ENCODE results near the gene RPTOR.

RPTOR gene

GRCh38 chr17:80931421-80932265, 387.0 kb downstream of the RPTOR start:
- Histone ChIP-seq H3K27me3 (ENCODE audit: control insufficient read depth, insufficient read depth, low read length) (0 out of 2 replicates have a peak, but pooled peaks cover 1% of the 10 kb centered on the region), H3K9me3 (ENCODE audit: control insufficient read depth, insufficient read depth, low read length) (no peaks in the 10 kb centered on the region), H3K4me3 (ENCODE audit: low read length) (no peak overlapping the region), H3K27ac (ENCODE audit: low read length) (no peak overlapping the region), H3K4me1 (ENCODE audit: control insufficient read depth, insufficient read depth, low read length) (peaks cover 5% of the 10 kb centered on the region), H3K36me3 (ENCODE audit: control insufficient read depth, insufficient read depth, low read length) (no peaks in the 10 kb centered on the region)
- WGBS (ENCODE audit: insufficient coverage, insufficient read length): no CpG with 5 or more reads among the region's 13 CpGs
- peak; percentile 58 for DNase-seq (ENCODE audit: low read depth, low spot score)

- no peak for DNase-seq (ENCODE audit: low read depth, low spot score)
- Histone ChIP-seq H3K27ac (ENCODE audit: low read length) (no peak overlapping the region), H3K9me3 (ENCODE audit: control insufficient read depth, insufficient read depth, low read length) (no peaks in the 10 kb centered on the region), H3K36me3 (ENCODE audit: control insufficient read depth, insufficient read depth, low read length) (no peaks in the 10 kb centered on the region), H3K4me1 (ENCODE audit: control insufficient read depth, insufficient read depth, low read length) (peaks cover 2% of the 10 kb centered on the region), H3K27me3 (ENCODE audit: control insufficient read depth, insufficient read depth, low read length) (no peaks in the 10 kb centered on the region), H3K4me3 (ENCODE audit: low read length) (no peak overlapping the region)
- WGBS (ENCODE audit: insufficient coverage, insufficient read length): no CpG with 5 or more reads among the region's 2 CpGs
These were observed 390.9 kb downstream of the RPTOR start for GRCh38 chr17:80935526-80935925.

GRCh38 chr17:80936218-80936617, 391.6 kb downstream of the RPTOR start:
- H3K9me3 ChIP-seq (ENCODE audit: control insufficient read depth, insufficient read depth, low read length): no peaks in the 10 kb centered on the region
- peaks cover 2% of the 10 kb centered on the region for H3K4me1 ChIP-seq (ENCODE audit: control insufficient read depth, insufficient read depth, low read length)
- no peak overlapping the region for H3K27ac ChIP-seq (ENCODE audit: low read length)
- H3K27me3 ChIP-seq (ENCODE audit: control insufficient read depth, insufficient read depth, low read length): no peaks in the 10 kb centered on the region
- H3K36me3 ChIP-seq (ENCODE audit: control insufficient read depth, insufficient read depth, low read length): peaks cover 3% of the 10 kb centered on the region; the same call in 1 of the 2 replicates
- no peak overlapping the region for H3K4me3 ChIP-seq (ENCODE audit: low read length)
- no peak for DNase-seq (ENCODE audit: low read depth, low spot score)
- WGBS (ENCODE audit: insufficient coverage, insufficient read length): no CpG with 5 or more reads among the region's 4 CpGs

- no peak for DNase-seq (ENCODE audit: low read depth, low spot score)
- no peaks in the 10 kb centered on the region for H3K9me3 ChIP-seq (ENCODE audit: control insufficient read depth, insufficient read depth, low read length)
- no peaks in the 10 kb centered on the region for H3K4me1 ChIP-seq (ENCODE audit: control insufficient read depth, insufficient read depth, low read length)
- no peak overlapping the region for H3K4me3 ChIP-seq (ENCODE audit: low read length)
- H3K27ac ChIP-seq (ENCODE audit: low read length): no peak overlapping the region
- no CpG with 5 or more reads among the region's 12 CpGs for WGBS (ENCODE audit: insufficient coverage, insufficient read length)
- H3K36me3 ChIP-seq (ENCODE audit: control insufficient read depth, insufficient read depth, low read length): peaks cover 6% of the 10 kb centered on the region; the same call in 1 of the 2 replicates
- H3K27me3 ChIP-seq (ENCODE audit: control insufficient read depth, insufficient read depth, low read length): no peaks in the 10 kb centered on the region
These were observed 392.1 kb downstream of the RPTOR start for GRCh38 chr17:80936723-80937122.

GRCh38 chr17:80937462-80938381, 393.1 kb downstream of the RPTOR start:
- H3K4me1 ChIP-seq (ENCODE audit: control insufficient read depth, insufficient read depth, low read length): no peaks in the 10 kb centered on the region
- no peak overlapping the region for H3K27ac ChIP-seq (ENCODE audit: low read length)
- H3K4me3 ChIP-seq (ENCODE audit: low read length): no peak overlapping the region
- WGBS (ENCODE audit: insufficient coverage, insufficient read length): no CpG with 5 or more reads among the region's 28 CpGs
- no peaks in the 10 kb centered on the region for H3K27me3 ChIP-seq (ENCODE audit: control insufficient read depth, insufficient read depth, low read length)
- DNase-seq (ENCODE audit: low read depth, low spot score): no peak
- H3K9me3 ChIP-seq (ENCODE audit: control insufficient read depth, insufficient read depth, low read length): no peaks in the 10 kb centered on the region
- H3K36me3 ChIP-seq (ENCODE audit: control insufficient read depth, insufficient read depth, low read length): peaks cover 9% of the 10 kb centered on the region; the same call in 1 of the 2 replicates

GRCh38 chr17:80938556-80938955, 393.9 kb downstream of the RPTOR start:
- H3K9me3 ChIP-seq (ENCODE audit: control insufficient read depth, insufficient read depth, low read length): no peaks in the 10 kb centered on the region
- H3K27me3 ChIP-seq (ENCODE audit: control insufficient read depth, insufficient read depth, low read length): no peaks in the 10 kb centered on the region
- WGBS (ENCODE audit: insufficient coverage, insufficient read length): no CpG with 5 or more reads among the region's 12 CpGs
- H3K36me3 ChIP-seq (ENCODE audit: control insufficient read depth, insufficient read depth, low read length): peaks cover 11% of the 10 kb centered on the region; the same call in 1 of the 2 replicates
- no peak overlapping the region for H3K27ac ChIP-seq (ENCODE audit: low read length)
- no peaks in the 10 kb centered on the region for H3K4me1 ChIP-seq (ENCODE audit: control insufficient read depth, insufficient read depth, low read length)
- no peak overlapping the region for H3K4me3 ChIP-seq (ENCODE audit: low read length)
- no peak for DNase-seq (ENCODE audit: low read depth, low spot score)

GRCh38 chr17:80939151-80940145, 394.8 kb downstream of the RPTOR start:
- H3K27me3 ChIP-seq (ENCODE audit: control insufficient read depth, insufficient read depth, low read length): no peaks in the 10 kb centered on the region
- H3K4me3 ChIP-seq (ENCODE audit: low read length): no peak overlapping the region
- H3K27ac ChIP-seq (ENCODE audit: low read length): no peak overlapping the region
- peaks cover 11% of the 10 kb centered on the region; the same call in 1 of the 2 replicates for H3K36me3 ChIP-seq (ENCODE audit: control insufficient read depth, insufficient read depth, low read length)
- DNase-seq (ENCODE audit: low read depth, low spot score): no peak
- H3K4me1 ChIP-seq (ENCODE audit: control insufficient read depth, insufficient read depth, low read length): no peaks in the 10 kb centered on the region
- no peaks in the 10 kb centered on the region for H3K9me3 ChIP-seq (ENCODE audit: control insufficient read depth, insufficient read depth, low read length)
- WGBS (ENCODE audit: insufficient coverage, insufficient read length): no CpG with 5 or more reads among the region's 27 CpGs

- H3K36me3 ChIP-seq (ENCODE audit: control insufficient read depth, insufficient read depth, low read length): peaks cover 11% of the 10 kb centered on the region; the same call in 1 of the 2 replicates
- WGBS (ENCODE audit: insufficient coverage, insufficient read length): no CpG with 5 or more reads among the region's 38 CpGs
- no peak for DNase-seq (ENCODE audit: low read depth, low spot score)
- H3K4me1 ChIP-seq (ENCODE audit: control insufficient read depth, insufficient read depth, low read length): no peaks in the 10 kb centered on the region
- no peak overlapping the region for H3K27ac ChIP-seq (ENCODE audit: low read length)
- no peaks in the 10 kb centered on the region for H3K27me3 ChIP-seq (ENCODE audit: control insufficient read depth, insufficient read depth, low read length)
- no peak overlapping the region for H3K4me3 ChIP-seq (ENCODE audit: low read length)
- H3K9me3 ChIP-seq (ENCODE audit: control insufficient read depth, insufficient read depth, low read length): no peaks in the 10 kb centered on the region
These were observed 395.8 kb downstream of the RPTOR start for GRCh38 chr17:80940171-80941123.

GRCh38 chr17:80941171-80941570, 396.5 kb downstream of the RPTOR start:
- no peak overlapping the region for H3K4me3 ChIP-seq (ENCODE audit: low read length)

More at GRCh38 chr17:80941171-80941570, 396.5 kb downstream of the RPTOR start:
- Histone ChIP-seq H3K4me1 (ENCODE audit: control insufficient read depth, insufficient read depth, low read length) (no peaks in the 10 kb centered on the region), H3K9me3 (ENCODE audit: control insufficient read depth, insufficient read depth, low read length) (no peaks in the 10 kb centered on the region), H3K27me3 (ENCODE audit: control insufficient read depth, insufficient read depth, low read length) (no peaks in the 10 kb centered on the region), H3K27ac (ENCODE audit: low read length) (no peak overlapping the region), H3K36me3 (ENCODE audit: control insufficient read depth, insufficient read depth, low read length) (peaks cover 11% of the 10 kb centered on the region; the same call in 1 of the 2 replicates)
- DNase-seq (ENCODE audit: low read depth, low spot score): no peak
- WGBS (ENCODE audit: insufficient coverage, insufficient read length): no CpG with 5 or more reads among the region's 12 CpGs
